IPS-20b (cell line): ENCODE data around the gene FUT9.

ENCODE experiments used
- H3K27ac ChIP-seq: one replicate; pipeline ENCODE4 v1.5.1; 2013; ENCODE audit warnings: low read length
- H3K27me3 ChIP-seq: 2 replicates; pipeline ENCODE4 v1.6.1; 2013; ENCODE audit warnings: mild to moderate bottlenecking, low read length, inconsistent platforms; ENCODE audit not compliant: insufficient read depth
- H3K36me3 ChIP-seq: 2 replicates; pipeline ENCODE4 v1.6.1; 2013; ENCODE audit warnings: low read depth, mild to moderate bottlenecking, inconsistent platforms, low read length, moderate library complexity; ENCODE audit not compliant: insufficient read depth
- H3K4me1 ChIP-seq: 2 replicates; pipeline ENCODE4 v1.6.1; 2013; ENCODE audit warnings: mild to moderate bottlenecking, control low read depth, inconsistent platforms, low read length, moderate library complexity; ENCODE audit not compliant: insufficient read depth
- H3K4me3 ChIP-seq: 2 replicates; pipeline ENCODE4 v1.5.1; 2013; ENCODE audit warnings: mild to moderate bottlenecking, low read length, inconsistent platforms
- H3K9ac ChIP-seq: 2 replicates; pipeline ENCODE4 v1.6.1; 2013; ENCODE audit warnings: low read depth, mild to moderate bottlenecking, inconsistent platforms, low read length, moderate library complexity
- H3K9me3 ChIP-seq: 2 replicates; pipeline ENCODE4 v1.6.1; 2013; ENCODE audit warnings: mild to moderate bottlenecking, low read depth, low read length, inconsistent platforms; ENCODE audit not compliant: insufficient read depth

Gene FUT9

DNA sequence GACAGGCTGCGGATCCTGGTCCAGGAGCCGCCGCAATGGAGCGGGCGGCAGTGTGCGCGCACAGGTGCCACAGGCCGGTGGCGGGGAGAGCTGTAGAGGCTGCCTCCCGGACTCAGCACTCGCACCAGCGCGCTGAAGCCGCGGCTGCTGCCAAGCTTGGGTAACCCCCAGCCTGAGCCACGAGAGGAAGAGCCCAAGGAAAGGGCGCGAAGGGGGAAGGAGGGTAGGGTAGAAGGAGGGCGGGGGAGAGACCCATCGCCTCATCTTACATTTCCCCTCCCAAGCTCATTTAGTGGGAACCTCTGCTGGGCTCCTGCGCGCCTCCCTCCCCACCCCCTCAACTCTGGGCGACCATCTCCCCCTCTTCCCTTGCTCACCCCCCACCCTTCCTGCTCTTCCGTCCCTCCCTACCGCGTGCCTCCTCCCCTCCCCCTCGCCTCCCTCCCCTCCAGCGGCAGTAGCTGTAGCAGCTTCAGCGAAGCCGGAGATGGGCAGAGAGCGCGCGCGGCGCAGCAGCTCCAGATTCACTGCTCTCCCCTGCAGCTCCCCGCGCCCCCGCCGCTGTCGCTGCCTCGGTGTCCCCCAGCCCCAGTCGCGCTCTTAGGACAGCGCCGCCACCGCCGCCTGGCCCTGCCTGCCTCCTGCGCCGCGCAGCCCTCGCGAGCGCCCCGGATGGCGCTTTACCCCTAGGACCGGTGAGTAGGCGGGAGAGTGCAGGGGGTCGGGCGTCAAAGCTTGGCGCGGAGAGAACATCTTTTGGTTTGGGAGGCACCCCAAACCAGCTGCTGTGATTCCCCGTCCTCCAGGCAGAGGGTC lies at the start of gene FUT9:
Gene FUT9, plus strand, starts transcription at position 457 of the 816 bp plus-strand sequence. CDS start 187,182 bp downstream, outside the sequence.
- H3K27ac ChIP-seq, result no peak within 1 kb of the TSS
- H3K27me3 ChIP-seq, result peaks cover 29% of the 10 kb centered on the region
- H3K4me3 ChIP-seq, result peak within 1 kb of the TSS; percentile 81
- H3K4me1 ChIP-seq, result peaks cover 16% of the 10 kb centered on the region
- H3K9ac ChIP-seq, result peak within 1 kb of the TSS; percentile 91
- no peaks in the 10 kb centered on the region for H3K36me3 ChIP-seq
- no peaks in the 10 kb centered on the region for H3K9me3 ChIP-seq

DNA sequence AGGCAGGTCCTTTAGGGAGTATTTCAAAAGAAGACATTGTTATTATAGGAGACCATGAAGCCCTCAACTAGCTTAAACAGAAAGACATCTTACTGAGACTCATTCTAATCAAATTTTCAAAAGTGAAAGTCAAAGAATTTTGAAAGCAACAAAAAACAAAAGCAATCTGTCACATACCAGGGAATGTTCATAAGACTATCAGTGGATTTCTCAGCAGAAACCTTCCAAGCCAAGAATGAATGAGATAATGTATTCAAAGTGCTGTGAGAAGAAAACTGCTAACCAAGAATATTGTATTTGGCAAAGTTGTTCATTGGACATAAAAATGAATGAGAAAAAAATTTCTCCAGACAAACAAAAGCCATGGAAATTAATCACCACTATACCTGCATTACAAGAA lies 48.2 kb upstream of the FUT9 start:
- Histone ChIP-seq H3K27ac (no peak overlapping the region), H3K9me3 (peaks cover 19% of the 10 kb centered on the region), H3K9ac (no peak overlapping the region), H3K36me3 (no peaks in the 10 kb centered on the region), H3K4me3 (no peak overlapping the region), H3K27me3 (no peaks in the 10 kb centered on the region), H3K4me1 (no peaks in the 10 kb centered on the region)

DNA sequence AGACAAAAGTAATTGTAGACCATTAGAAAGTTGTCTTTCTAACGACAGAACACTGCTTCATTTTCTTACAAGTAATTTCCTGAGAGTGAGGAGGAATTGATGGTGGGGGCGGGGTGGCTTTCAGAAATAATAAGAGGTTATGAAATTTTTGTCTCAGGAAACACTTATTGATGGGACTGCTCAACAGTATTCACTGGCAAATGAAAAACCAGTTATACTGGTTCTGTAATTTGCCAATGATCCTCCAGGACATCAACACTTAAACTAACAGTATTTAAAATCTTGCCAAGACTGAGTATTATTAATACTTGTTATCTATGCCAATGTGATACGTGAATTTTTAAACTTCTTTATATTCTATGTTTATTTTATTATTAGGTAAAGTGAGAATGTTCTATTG lies 41.8 kb upstream of the FUT9 start:
- peaks cover 10% of the 10 kb centered on the region; the same call in 1 of the 2 replicates for H3K9me3 ChIP-seq
- H3K4me1 ChIP-seq, result no peaks in the 10 kb centered on the region
- no peak overlapping the region for H3K4me3 ChIP-seq
- H3K36me3 ChIP-seq, result no peaks in the 10 kb centered on the region
- H3K9ac ChIP-seq, result no peak overlapping the region
- H3K27me3 ChIP-seq, result no peaks in the 10 kb centered on the region
- no peak overlapping the region for H3K27ac ChIP-seq

DNA sequence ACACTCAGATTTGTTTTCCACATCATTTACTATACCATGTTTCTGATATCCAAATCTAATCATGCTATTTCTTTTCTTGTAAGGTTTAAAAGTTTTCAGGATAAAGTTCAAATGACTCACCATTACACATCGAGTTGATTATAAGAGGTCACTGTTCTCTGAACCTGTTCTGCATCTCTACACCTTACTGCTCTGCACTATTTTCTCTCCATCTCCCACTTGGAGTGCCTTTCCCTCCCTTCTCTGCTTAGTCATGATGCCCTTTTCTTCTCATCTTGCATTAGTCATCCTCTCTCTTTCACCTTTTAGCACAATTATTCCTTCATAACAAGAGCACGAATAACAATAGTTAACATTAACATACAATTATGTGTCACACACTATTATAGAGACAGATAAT lies 37.5 kb upstream of the FUT9 start:
- H3K27me3 ChIP-seq, result no peaks in the 10 kb centered on the region
- H3K36me3 ChIP-seq, result no peaks in the 10 kb centered on the region
- no peak overlapping the region for H3K27ac ChIP-seq
- no peaks in the 10 kb centered on the region for H3K4me1 ChIP-seq
- no peak overlapping the region for H3K9ac ChIP-seq
- no peak overlapping the region for H3K4me3 ChIP-seq
- no peaks in the 10 kb centered on the region for H3K9me3 ChIP-seq

DNA sequence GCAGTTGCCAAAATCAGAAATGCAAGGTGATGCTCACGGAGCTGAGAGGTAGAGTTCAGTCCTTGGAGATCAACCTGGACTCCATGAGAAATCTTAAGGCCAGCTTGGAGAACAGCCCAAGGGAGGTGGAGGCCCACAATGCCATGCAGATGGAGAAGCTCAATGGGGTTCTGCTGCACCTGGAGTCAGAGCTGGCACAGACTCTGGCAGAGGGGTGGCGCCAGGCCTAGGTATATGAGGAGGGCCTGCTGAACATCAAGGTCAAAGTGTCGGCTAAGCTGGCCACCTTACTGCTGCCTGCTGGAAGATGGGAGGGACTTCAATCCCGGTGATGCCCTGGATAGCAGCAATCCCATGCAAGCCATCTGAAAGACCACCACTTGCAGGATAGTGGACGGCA lies 23.9 kb upstream of the FUT9 start:
- peaks cover 30% of the 10 kb centered on the region for H3K9me3 ChIP-seq
- no peaks in the 10 kb centered on the region for H3K4me1 ChIP-seq
- H3K36me3 ChIP-seq, result no peaks in the 10 kb centered on the region
- H3K27me3 ChIP-seq, result no peaks in the 10 kb centered on the region
- no peak overlapping the region for H3K9ac ChIP-seq
- no peak overlapping the region for H3K4me3 ChIP-seq
- H3K27ac ChIP-seq, result no peak overlapping the region

DNA sequence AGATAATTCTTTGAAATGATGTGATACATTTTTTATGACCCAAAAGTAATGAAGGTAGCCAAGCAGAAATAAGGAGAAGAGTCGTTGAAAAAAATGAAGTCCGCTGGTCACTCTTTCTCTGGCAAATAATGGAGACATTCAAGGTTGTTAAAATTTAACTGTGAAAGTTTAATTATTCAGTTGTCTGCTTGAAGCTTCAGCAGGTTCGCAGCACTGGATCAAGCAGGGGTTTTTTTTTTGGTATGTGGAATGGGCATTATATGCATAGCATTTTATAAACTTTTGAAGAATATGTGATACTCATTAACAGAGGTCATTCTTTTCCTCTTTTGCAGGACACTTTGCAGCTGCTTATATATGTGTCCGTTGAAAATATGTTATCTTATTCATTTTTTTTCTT lies 21.6 kb upstream of the FUT9 start:
- Histone ChIP-seq H3K27me3 (no peaks in the 10 kb centered on the region), H3K9ac (no peak overlapping the region), H3K4me3 (no peak overlapping the region), H3K36me3 (no peaks in the 10 kb centered on the region), H3K9me3 (peaks cover 25% of the 10 kb centered on the region), H3K4me1 (no peaks in the 10 kb centered on the region; the same call in 1 of the 2 replicates), H3K27ac (no peak overlapping the region)

DNA sequence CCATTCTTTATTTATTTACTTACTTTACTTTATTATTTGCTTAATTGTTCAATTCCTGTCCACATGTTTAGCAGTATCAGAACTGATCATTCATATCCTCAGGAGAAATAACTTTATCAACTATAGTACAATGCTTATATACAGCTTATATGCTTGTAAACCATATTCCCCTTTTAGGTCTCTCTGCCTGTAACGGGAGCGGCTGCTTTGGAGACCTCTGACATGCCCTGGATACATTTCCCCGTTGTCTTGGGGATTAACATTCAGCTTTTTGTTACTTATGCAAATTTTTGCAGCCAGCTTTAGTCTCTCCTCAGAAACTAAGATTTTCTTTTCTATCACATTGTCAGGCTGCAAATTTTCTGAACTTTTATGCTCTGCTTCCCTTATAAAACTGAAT lies 17.6 kb upstream of the FUT9 start:
- Histone ChIP-seq H3K36me3 (no peaks in the 10 kb centered on the region), H3K4me1 (no peaks in the 10 kb centered on the region; the same call in 1 of the 2 replicates), H3K27me3 (no peaks in the 10 kb centered on the region), H3K27ac (no peak overlapping the region), H3K4me3 (no peak overlapping the region), H3K9me3 (peaks cover 9% of the 10 kb centered on the region; the same call in 1 of the 2 replicates), H3K9ac (no peak overlapping the region)

DNA sequence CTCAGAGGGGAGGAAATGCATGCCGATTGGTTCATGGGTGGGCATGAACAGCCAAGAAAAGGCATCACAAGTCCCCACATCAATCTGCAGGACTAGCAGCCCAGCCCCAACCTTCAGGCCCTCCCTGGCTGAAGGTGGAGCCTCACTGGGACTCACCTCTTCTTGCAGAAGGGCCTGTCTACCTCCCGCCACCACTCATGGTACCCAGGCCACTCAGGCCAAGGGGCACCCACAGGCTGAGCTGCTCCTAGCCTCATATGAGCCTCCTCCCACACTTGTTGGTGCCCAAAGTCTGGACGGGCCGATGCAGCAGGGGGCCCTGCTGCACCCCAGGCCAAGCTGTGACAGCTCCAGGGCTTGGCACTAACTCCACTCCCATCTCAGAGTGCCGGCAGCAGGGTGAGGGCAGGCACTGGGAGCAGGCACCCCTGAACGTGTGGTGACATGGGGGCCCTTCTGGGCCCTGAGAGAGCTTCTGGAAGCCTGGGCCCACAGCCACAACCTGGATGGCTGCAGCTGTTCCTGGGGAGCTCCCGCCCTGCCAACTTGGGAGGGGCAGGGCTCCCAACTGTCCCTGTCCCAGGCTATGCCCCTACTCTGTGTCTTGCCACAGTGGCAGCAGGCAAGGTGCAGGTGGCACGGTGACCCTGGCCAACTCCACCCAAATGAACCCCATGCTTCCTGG lies 13.7 kb upstream of the FUT9 start:
- no peaks in the 10 kb centered on the region for H3K36me3 ChIP-seq
- no peaks in the 10 kb centered on the region for H3K27me3 ChIP-seq
- no peak overlapping the region for H3K9ac ChIP-seq
- H3K4me1 ChIP-seq, result no peaks in the 10 kb centered on the region; the same call in 1 of the 2 replicates
- peaks cover 9% of the 10 kb centered on the region; the same call in 1 of the 2 replicates for H3K9me3 ChIP-seq
- no peak overlapping the region for H3K4me3 ChIP-seq
- no peak overlapping the region for H3K27ac ChIP-seq

DNA sequence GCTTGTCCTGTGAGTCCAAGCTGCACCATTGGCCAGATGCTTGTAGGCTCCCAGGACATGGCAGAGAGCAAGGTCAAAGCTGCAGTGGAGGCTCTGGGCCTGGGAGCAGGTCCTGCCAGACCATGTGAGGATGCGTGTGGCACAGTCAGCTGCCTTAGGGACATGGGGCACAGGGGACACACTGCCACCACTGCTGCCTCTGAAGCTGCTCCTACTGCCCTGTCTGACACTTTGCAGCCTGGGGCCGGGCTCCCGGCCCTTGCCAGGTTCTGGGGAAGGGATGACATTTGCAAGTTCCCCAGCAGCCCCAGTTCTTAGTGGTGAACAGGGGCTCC lies 13.2 kb upstream of the FUT9 start:
- H3K27me3 ChIP-seq, result no peaks in the 10 kb centered on the region
- H3K9ac ChIP-seq, result no peak overlapping the region
- no peak overlapping the region for H3K4me3 ChIP-seq

DNA sequence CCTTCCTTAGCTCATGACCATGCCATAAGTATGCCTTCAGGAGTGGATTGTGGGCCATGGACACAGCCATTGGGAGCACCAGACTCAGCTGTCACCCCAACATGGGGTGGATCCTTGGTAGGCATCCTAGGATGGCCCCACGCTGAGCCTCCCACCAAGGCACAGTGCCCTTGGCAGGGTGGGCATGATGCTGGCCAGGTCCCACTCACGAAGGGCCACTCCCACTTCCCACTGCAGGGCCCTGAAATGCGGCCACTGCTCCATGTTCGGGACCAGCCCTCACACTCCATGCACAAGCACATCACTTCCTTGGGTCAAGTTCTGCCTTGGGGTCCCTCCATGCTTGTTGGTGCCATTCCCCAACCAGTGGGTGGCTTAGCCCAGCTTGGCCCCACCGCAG lies 12.9 kb upstream of the FUT9 start:
- peaks cover 9% of the 10 kb centered on the region; the same call in 1 of the 2 replicates for H3K9me3 ChIP-seq
- no peaks in the 10 kb centered on the region for H3K36me3 ChIP-seq
- H3K4me3 ChIP-seq, result no peak overlapping the region
- no peak overlapping the region for H3K27ac ChIP-seq
- H3K27me3 ChIP-seq, result no peaks in the 10 kb centered on the region
- H3K4me1 ChIP-seq, result no peaks in the 10 kb centered on the region; the same call in 1 of the 2 replicates
- H3K9ac ChIP-seq, result no peak overlapping the region

More for the DNA sequence above, 13.2 kb upstream of the FUT9 start:
- H3K4me1 ChIP-seq, result no peaks in the 10 kb centered on the region; the same call in 1 of the 2 replicates
- H3K9me3 ChIP-seq, result peaks cover 9% of the 10 kb centered on the region; the same call in 1 of the 2 replicates
- no peak overlapping the region for H3K27ac ChIP-seq
- H3K36me3 ChIP-seq, result no peaks in the 10 kb centered on the region

DNA sequence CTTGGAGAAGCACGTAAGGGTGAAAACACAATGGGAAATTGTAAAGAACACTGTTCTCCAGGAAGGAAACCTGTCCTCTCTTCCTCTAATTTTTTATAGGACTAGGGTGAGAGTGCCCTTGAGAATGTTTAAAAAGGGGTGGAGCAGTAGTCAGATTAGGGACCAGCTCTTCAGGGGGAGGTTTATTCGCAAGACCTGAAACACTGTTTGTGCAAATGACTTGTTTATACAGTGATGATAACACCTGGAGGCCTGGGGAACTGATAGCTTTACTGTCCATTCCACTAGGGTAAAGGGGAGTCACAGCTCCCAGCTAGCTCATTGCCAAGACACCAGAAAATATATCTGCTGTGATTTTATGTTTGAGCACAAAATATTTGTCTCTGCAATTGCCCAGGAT lies 8.1 kb upstream of the FUT9 start:
- no peaks in the 10 kb centered on the region for H3K27me3 ChIP-seq
- H3K4me1 ChIP-seq, result no peaks in the 10 kb centered on the region
- H3K9me3 ChIP-seq, result no peaks in the 10 kb centered on the region
- no peak overlapping the region for H3K9ac ChIP-seq
- H3K36me3 ChIP-seq, result no peaks in the 10 kb centered on the region
- H3K4me3 ChIP-seq, result no peak overlapping the region
- H3K27ac ChIP-seq, result no peak overlapping the region

DNA sequence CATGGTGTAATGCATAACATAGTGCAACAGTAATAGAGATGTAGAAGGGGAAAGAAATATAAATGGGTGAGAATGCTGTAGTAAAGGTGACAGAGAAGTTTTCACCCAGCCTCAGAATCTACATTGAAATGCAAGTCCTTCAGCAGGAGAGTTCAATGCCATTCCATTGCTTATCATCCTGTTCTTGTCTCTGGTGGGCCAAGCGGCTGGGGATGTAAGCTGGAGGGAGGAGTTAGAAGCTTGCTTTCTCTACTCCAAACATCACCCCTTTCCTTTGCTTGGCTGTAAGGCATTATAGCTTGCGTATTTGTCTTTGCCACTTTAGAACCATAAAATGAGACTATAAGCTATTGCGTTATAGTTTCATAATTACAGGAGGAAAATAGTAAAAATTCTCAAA lies 2.2 kb upstream of the FUT9 start:
- Histone ChIP-seq H3K4me1 (peaks cover 16% of the 10 kb centered on the region), H3K27ac (no peak overlapping the region), H3K9ac (no peak overlapping the region), H3K27me3 (peaks cover 29% of the 10 kb centered on the region), H3K9me3 (no peaks in the 10 kb centered on the region), H3K4me3 (no peak overlapping the region), H3K36me3 (no peaks in the 10 kb centered on the region)
